ENCODE measurements around the gene STEAP1B. TPM values are rescaled to one million over a fixed set of nuclear protein-coding genes. Genes with fewer than 3 reads are reported as not detected.

STEAP1B gene
- total and polyA plus RNA-seq, 2 experiments from 2014 or later: 0.16 TPM; not detected in 1

DNA sequence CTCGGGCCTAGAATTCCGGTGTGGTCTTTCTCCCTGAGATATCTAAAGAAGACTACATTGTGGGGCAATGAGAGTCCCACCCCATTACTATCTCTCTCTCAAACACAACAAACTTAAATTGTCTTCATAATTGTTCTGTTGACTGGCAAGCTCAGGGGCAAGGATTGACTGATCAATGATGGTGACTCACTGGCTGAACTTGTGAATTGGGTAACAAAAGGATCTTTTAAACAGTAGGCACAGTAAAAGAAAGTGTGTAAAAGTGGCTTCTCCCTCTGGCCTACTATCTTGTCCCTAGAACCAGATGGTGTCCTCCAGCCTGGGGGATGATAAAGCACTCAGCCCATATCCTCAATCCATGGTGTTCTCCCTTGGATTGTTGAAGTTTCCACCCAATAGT lies 80.0 kb downstream of the STEAP1B start:
- H3K4me1 ChIP-seq (ENCODE audit: insufficient read depth): no peaks in the 10 kb centered on the region
- H3K9me3 ChIP-seq (ENCODE audit: low read depth): no peaks in the 10 kb centered on the region
- no peak overlapping the region for H3K4me2 ChIP-seq
- no peaks in the 10 kb centered on the region for H3K27me3 ChIP-seq
- no peaks in the 10 kb centered on the region for H3K9me2 ChIP-seq (replicated peaks; ENCODE audit: insufficient read depth)
- no peak overlapping the region for H3K27ac ChIP-seq
- TF ChIP-seq, protein P1, sequence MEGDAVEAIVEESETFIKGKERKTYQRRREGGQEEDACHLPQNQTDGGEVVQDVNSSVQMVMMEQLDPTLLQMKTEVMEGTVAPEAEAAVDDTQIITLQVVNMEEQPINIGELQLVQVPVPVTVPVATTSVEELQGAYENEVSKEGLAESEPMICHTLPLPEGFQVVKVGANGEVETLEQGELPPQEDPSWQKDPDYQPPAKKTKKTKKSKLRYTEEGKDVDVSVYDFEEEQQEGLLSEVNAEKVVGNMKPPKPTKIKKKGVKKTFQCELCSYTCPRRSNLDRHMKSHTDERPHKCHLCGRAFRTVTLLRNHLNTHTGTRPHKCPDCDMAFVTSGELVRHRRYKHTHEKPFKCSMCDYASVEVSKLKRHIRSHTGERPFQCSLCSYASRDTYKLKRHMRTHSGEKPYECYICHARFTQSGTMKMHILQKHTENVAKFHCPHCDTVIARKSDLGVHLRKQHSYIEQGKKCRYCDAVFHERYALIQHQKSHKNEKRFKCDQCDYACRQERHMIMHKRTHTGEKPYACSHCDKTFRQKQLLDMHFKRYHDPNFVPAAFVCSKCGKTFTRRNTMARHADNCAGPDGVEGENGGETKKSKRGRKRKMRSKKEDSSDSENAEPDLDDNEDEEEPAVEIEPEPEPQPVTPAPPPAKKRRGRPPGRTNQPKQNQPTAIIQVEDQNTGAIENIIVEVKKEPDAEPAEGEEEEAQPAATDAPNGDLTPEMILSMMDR (IDR thresholded peaks at IDR 0.05; ENCODE audit: poor library complexity): no peak
- TF ChIP-seq EZH2 (IDR thresholded peaks at IDR 0.05; ENCODE audit: borderline replicate concordance) (no peak), EZH2phosphoT487 (IDR thresholded peaks at IDR 0.05; ENCODE audit: low read depth, severe bottlenecking, unreplicated experiment) (no peak)
- H4K20me1 ChIP-seq (ENCODE audit: insufficient read depth, poor library complexity, severe bottlenecking): no peaks in the 10 kb centered on the region
- H2AFZ ChIP-seq: no peak overlapping the region
- H3K4me3 ChIP-seq: no peak overlapping the region
- WGBS (ENCODE audit: low lambda C conversion rate, missing lambda C conversion rate): 92% methylated on average over 2 of the region's 2 CpGs
- no peaks in the 10 kb centered on the region for H3K36me3 ChIP-seq (replicated peaks; ENCODE audit: insufficient read depth, low read depth)
- no peaks in the 10 kb centered on the region for H3K79me2 ChIP-seq
- no peak for DNase-seq (ENCODE audit: low spot score)

- no peak overlapping the region for H3K4me2 ChIP-seq
- H3K9me2 ChIP-seq (replicated peaks; ENCODE audit: insufficient read depth): no peaks in the 10 kb centered on the region
- 96% methylated on average over 7 of the region's 7 CpGs for WGBS (ENCODE audit: low lambda C conversion rate, missing lambda C conversion rate)
Observed at GRCh38 chr7:22419488-22419887, 80.5 kb downstream of the STEAP1B start.

DNA sequence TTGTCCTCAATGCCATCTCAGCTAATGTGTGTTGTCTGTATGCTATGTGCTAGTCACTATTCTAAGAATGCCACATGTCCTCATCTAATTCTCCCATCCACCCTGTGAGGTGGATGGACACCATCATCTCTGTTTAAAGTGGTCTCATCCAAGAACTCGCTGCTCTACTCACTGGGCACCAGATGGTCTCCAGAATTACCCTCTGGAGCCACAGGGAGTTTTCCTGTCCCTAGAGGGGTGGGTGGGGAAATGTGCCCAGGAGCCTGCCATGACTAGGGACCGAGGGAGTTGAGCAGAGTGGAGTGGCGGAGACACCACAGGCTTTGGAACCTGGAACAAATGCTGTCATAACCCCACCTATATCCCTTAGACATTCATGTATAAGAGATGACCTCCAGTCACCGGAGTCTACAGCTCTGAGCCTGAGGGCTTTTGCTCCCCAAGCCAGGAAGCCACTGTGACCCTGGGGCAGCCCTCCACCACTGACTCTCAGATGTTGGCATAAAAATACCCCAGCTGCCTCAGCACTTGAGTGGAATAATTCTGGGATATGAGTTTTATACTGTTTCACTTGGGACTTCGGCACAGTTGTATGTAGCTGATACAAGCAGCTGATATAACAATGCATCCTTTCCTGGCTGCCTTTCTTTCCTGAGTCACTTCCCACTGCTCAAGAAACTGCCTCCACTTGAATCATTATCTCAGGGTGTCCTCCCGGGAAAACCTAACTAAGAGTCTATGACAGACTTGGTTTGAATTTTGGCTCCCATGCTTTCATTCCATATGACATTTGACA lies 81.5 kb downstream of the STEAP1B start:
- Histone ChIP-seq H3K9me2 (replicated peaks; ENCODE audit: insufficient read depth) (no peaks in the 10 kb centered on the region), H3K4me3 (no peak overlapping the region), H4K20me1 (ENCODE audit: insufficient read depth, poor library complexity, severe bottlenecking) (no peaks in the 10 kb centered on the region), H3K36me3 (replicated peaks; ENCODE audit: insufficient read depth, low read depth) (no peaks in the 10 kb centered on the region), H3K27me3 (no peaks in the 10 kb centered on the region), H3K9me3 (ENCODE audit: low read depth) (no peaks in the 10 kb centered on the region), H3K79me2 (no peaks in the 10 kb centered on the region), H3K4me2 (no peak overlapping the region), H3K27ac (no peak overlapping the region), H2AFZ (no peak overlapping the region), H3K4me1 (ENCODE audit: insufficient read depth) (no peaks in the 10 kb centered on the region)
- 87% methylated on average over 6 of the region's 6 CpGs for WGBS (ENCODE audit: low lambda C conversion rate, missing lambda C conversion rate)
- no peak for TF ChIP-seq EZH2 (IDR thresholded peaks at IDR 0.05; ENCODE audit: borderline replicate concordance)
- TF ChIP-seq, protein P1 (IDR thresholded peaks at IDR 0.05; ENCODE audit: poor library complexity): no peak
- TF ChIP-seq EZH2phosphoT487 (IDR thresholded peaks at IDR 0.05; ENCODE audit: low read depth, severe bottlenecking, unreplicated experiment): no peak
- DNase-seq (ENCODE audit: low spot score): no peak

More at GRCh38 chr7:22419488-22419887, 80.5 kb downstream of the STEAP1B start:
- TF ChIP-seq, protein P1 (IDR thresholded peaks at IDR 0.05; ENCODE audit: poor library complexity): no peak
- no peak for TF ChIP-seq EZH2phosphoT487 (IDR thresholded peaks at IDR 0.05; ENCODE audit: low read depth, severe bottlenecking, unreplicated experiment)
- TF ChIP-seq EZH2 (IDR thresholded peaks at IDR 0.05; ENCODE audit: borderline replicate concordance): no peak
- H3K9me3 ChIP-seq (ENCODE audit: low read depth): no peaks in the 10 kb centered on the region
- H3K27ac ChIP-seq: no peak overlapping the region
- no peaks in the 10 kb centered on the region for H3K27me3 ChIP-seq
- H3K36me3 ChIP-seq (replicated peaks; ENCODE audit: insufficient read depth, low read depth): no peaks in the 10 kb centered on the region
- H3K4me1 ChIP-seq (ENCODE audit: insufficient read depth): no peaks in the 10 kb centered on the region
- no peak for DNase-seq (ENCODE audit: low spot score)
- no peaks in the 10 kb centered on the region for H4K20me1 ChIP-seq (ENCODE audit: insufficient read depth, poor library complexity, severe bottlenecking)
- H3K4me3 ChIP-seq: no peak overlapping the region
- no peaks in the 10 kb centered on the region for H3K79me2 ChIP-seq
- H2AFZ ChIP-seq: no peak overlapping the region

Measured in hepatocyte (in vitro differentiated cells).